Left cardiac atrium (tissue), 4 donors: Measurements from ENCODE around the gene ABCG1. TPM values are rescaled to one million over a fixed set of nuclear protein-coding genes. Genes with fewer than 3 reads are reported as not detected.

Source experiments
- ATAC-seq, 2 donors: fragments of 200-7000 bp; cut with Tn5 transposase; one replicate each; pipeline ENCODE4 v1.9.1; 2020; ENCODE audit warnings: mild to moderate bottlenecking in 2 of 2, moderate library complexity in 2 of 2
- DNase-seq: peaks from one replicate; pipeline ENCODE4 v3.0.0-alpha.2; 2020
- intact Hi-C, 2 donors: fragments of 100-400 bp; cut with DNase I; formaldehyde crosslinking; loops; one replicate each; pipeline versions ENCODE4 v1.14.1 to v1.15.1; 2022 to 2023
- total RNA-seq, 2 donors: library from RNA; stranded (reverse); fragmentation: NEBNext Ultra II Directional; extraction: Animal tissue kit (Norgen Biotek cat#: 25700); gene quantifications; one replicate each; pipeline ENCODE4 v1.2.1, GENCODE V29; 2021
- donor health status: DM: no; HTN: yes; CAD: no.
- donor health status: DM: no; HTN: yes; CAD: no; lungs with severe emphysema.
- donor health status: DM: yes; HTN: yes; CAD: no.
- donor health status: Dilated cardiomyopathy.

ABCG1 gene
- total RNA-seq, 2 donors from 2014 or later, result 6.3 to 13.5 TPM

GRCh38 chr21:42227909-42228708 is 9.2 kb downstream of the ABCG1 start:
- DNase-seq, result peak; percentile 92
- intact Hi-C loops, result no loop called here
- peak; percentile 89 to 99 for ATAC-seq

- intact Hi-C loops, result no loop called here
- ATAC-seq, result no peak
- no peak for DNase-seq
Measured at GRCh38 chr21:42228709-42229220, 9.8 kb downstream of the ABCG1 start.

- ATAC-seq, result no peak
- intact Hi-C loops, result no loop called here
- no peak for DNase-seq
Measured at GRCh38 chr21:42229676-42230075, 10.7 kb downstream of the ABCG1 start.

GRCh38 chr21:42230178-42230577 is 11.2 kb downstream of the ABCG1 start:
- intact Hi-C loops, result no loop called here
- ATAC-seq (no peak), DNase-seq (no peak)

- no peak for ATAC-seq
- DNase-seq, result no peak
- intact Hi-C loops, result no loop called here
Measured at GRCh38 chr21:42230636-42231035, 11.7 kb downstream of the ABCG1 start.

- DNase-seq, result no peak
- intact Hi-C loops, result no loop called here
- ATAC-seq, result no peak
Measured at GRCh38 chr21:42231756-42232155, 12.8 kb downstream of the ABCG1 start.

- intact Hi-C loops, result no loop called here
- DNase-seq (no peak), ATAC-seq (no peak)
Measured at GRCh38 chr21:42232176-42232825, 13.4 kb downstream of the ABCG1 start.

- ATAC-seq, result peak; percentile 62 to 75
- intact Hi-C loops, result no loop called here
- DNase-seq, result peak; percentile 78
Measured at GRCh38 chr21:42233067-42233961, 14.4 kb downstream of the ABCG1 start.

GRCh38 chr21:42234041-42234440 is 15.1 kb downstream of the ABCG1 start:
- no peak for ATAC-seq
- intact Hi-C loops, result no loop called here

GRCh38 chr21:42234464-42235241 is 15.7 kb downstream of the ABCG1 start:
- DNase-seq (peak; percentile 73), ATAC-seq (peak; percentile 76 to 81)
- intact Hi-C loops, result no loop called here

More at GRCh38 chr21:42234041-42234440, 15.1 kb downstream of the ABCG1 start:
- no peak for DNase-seq

GRCh38 chr21:42235593-42235992 is 16.7 kb downstream of the ABCG1 start:
- DNase-seq (no peak), ATAC-seq (no peak)
- intact Hi-C loops, result no loop called here

GRCh38 chr21:42236014-42236413 is 17.1 kb downstream of the ABCG1 start:
- ATAC-seq (no peak), DNase-seq (peak; percentile 56)
- intact Hi-C loops, result no loop called here

- DNase-seq, result no peak
- no peak for ATAC-seq
- intact Hi-C loops, result no loop called here
Measured at GRCh38 chr21:42236693-42237092, 17.8 kb downstream of the ABCG1 start.

- DNase-seq (no peak), ATAC-seq (no peak)
- intact Hi-C loops, result no loop called here
Measured at GRCh38 chr21:42237161-42237560, 18.2 kb downstream of the ABCG1 start.

GRCh38 chr21:42237577-42237976 is 18.6 kb downstream of the ABCG1 start:
- intact Hi-C loops, result no loop called here
- ATAC-seq (no peak), DNase-seq (no peak)

- ATAC-seq, result no peak
- DNase-seq, result no peak
- intact Hi-C loops, result no loop called here
Measured at GRCh38 chr21:42238185-42238934, 19.4 kb downstream of the ABCG1 start.

GRCh38 chr21:42239556-42239955 is 20.6 kb downstream of the ABCG1 start:
- intact Hi-C loops, result no loop called here
- no peak for ATAC-seq
- no peak for DNase-seq

- ATAC-seq, result no peak
Measured at GRCh38 chr21:42239973-42240372, 21.0 kb downstream of the ABCG1 start.

More at GRCh38 chr21:42239973-42240372, 21.0 kb downstream of the ABCG1 start:
- intact Hi-C loops, result no loop called here
- no peak for DNase-seq
